Measurements from ENCODE around the gene CDCP1. TPM values are rescaled to one million over a fixed set of nuclear protein-coding genes. Genes with fewer than 3 reads are reported as not detected.
A peak's percentile ranks its signal among the peaks of the same experiment; 100 is the strongest.

CDCP1 gene
- 1 to 10 TPM in 4 of 6 experiments, under 1 TPM in 2; 0.78 to 2.1 (median 1.7) TPM for total RNA-seq (2021; fragmentation: NEBNext Ultra II Directional; extraction: Animal tissue kit (Norgen Biotek cat#: 25700))
- long read RNA-seq: 0 reads

GRCh38 chr3:45145681-45146614 is at the start of gene CDCP1:
Gene CDCP1, minus strand, starts transcription at chr3:45146378. Its CDS starts 91 bp downstream, at chr3:45146287.
- Mint-ChIP-seq H3K27ac (no peak within 1 kb of the TSS; the same call in none of the 2 replicates), H3K36me3 (ENCODE audit: low read depth) (peaks cover 6% of the 10 kb centered on the region), H3K9me3 (peaks cover 13% of the 10 kb centered on the region), H3K27me3 (ENCODE audit: insufficient read depth) (no peaks in the 10 kb centered on the region), H3K4me1 (ENCODE audit: low read depth) (peaks cover 17% of the 10 kb centered on the region), H3K4me3 (peak within 1 kb of the TSS; percentile 78)
- TF ChIP-seq, protein P1, sequence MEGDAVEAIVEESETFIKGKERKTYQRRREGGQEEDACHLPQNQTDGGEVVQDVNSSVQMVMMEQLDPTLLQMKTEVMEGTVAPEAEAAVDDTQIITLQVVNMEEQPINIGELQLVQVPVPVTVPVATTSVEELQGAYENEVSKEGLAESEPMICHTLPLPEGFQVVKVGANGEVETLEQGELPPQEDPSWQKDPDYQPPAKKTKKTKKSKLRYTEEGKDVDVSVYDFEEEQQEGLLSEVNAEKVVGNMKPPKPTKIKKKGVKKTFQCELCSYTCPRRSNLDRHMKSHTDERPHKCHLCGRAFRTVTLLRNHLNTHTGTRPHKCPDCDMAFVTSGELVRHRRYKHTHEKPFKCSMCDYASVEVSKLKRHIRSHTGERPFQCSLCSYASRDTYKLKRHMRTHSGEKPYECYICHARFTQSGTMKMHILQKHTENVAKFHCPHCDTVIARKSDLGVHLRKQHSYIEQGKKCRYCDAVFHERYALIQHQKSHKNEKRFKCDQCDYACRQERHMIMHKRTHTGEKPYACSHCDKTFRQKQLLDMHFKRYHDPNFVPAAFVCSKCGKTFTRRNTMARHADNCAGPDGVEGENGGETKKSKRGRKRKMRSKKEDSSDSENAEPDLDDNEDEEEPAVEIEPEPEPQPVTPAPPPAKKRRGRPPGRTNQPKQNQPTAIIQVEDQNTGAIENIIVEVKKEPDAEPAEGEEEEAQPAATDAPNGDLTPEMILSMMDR (IDR thresholded peaks at IDR 0.05): no peak
- DNase-seq: no peak

- no peaks in the 10 kb centered on the region for H3K9me3 Mint-ChIP-seq
- H3K36me3 Mint-ChIP-seq (ENCODE audit: low read depth): no peaks in the 10 kb centered on the region
- H3K27me3 Mint-ChIP-seq (ENCODE audit: insufficient read depth): no peaks in the 10 kb centered on the region
- DNase-seq: no peak
- H3K4me3 Mint-ChIP-seq: no peak overlapping the region
- TF ChIP-seq, protein P1 (IDR thresholded peaks at IDR 0.05): no peak
- H3K4me1 Mint-ChIP-seq (ENCODE audit: low read depth): peaks cover 20% of the 10 kb centered on the region
- no peak overlapping the region for H3K27ac Mint-ChIP-seq
These were observed 48.6 kb upstream of the CDCP1 start for GRCh38 chr3:45194791-45195190.

GRCh38 chr3:45191924-45192417 is 45.8 kb upstream of the CDCP1 start:
- no peak overlapping the region for H3K4me3 Mint-ChIP-seq
- DNase-seq: no peak
- H3K4me1 Mint-ChIP-seq (ENCODE audit: low read depth): no peaks in the 10 kb centered on the region
- no peaks in the 10 kb centered on the region for H3K36me3 Mint-ChIP-seq (ENCODE audit: low read depth)
- H3K27me3 Mint-ChIP-seq (ENCODE audit: insufficient read depth): no peaks in the 10 kb centered on the region; the same call in 1 of the 2 replicates
- TF ChIP-seq, protein P1 (IDR thresholded peaks at IDR 0.05): no peak
- no peaks in the 10 kb centered on the region for H3K9me3 Mint-ChIP-seq
- H3K27ac Mint-ChIP-seq: no peak overlapping the region

- no peaks in the 10 kb centered on the region; the same call in 1 of the 2 replicates for H3K27me3 Mint-ChIP-seq (ENCODE audit: insufficient read depth)
These were observed 45.2 kb upstream of the CDCP1 start for GRCh38 chr3:45191424-45191823.

More at GRCh38 chr3:45191424-45191823, 45.2 kb upstream of the CDCP1 start:
- Mint-ChIP-seq H3K4me1 (ENCODE audit: low read depth) (no peaks in the 10 kb centered on the region), H3K4me3 (no peak overlapping the region), H3K9me3 (no peaks in the 10 kb centered on the region), H3K27ac (no peak overlapping the region), H3K36me3 (ENCODE audit: low read depth) (no peaks in the 10 kb centered on the region)
- TF ChIP-seq, protein P1 (IDR thresholded peaks at IDR 0.05): no peak
- DNase-seq: no peak

Data from HFFc6 (cell line).